H9 (cell line): ENCODE measurements around the gene DHX40. TPM values are rescaled to one million over a fixed set of nuclear protein-coding genes. Genes with fewer than 3 reads are reported as not detected.

Experiments used
- DNase-seq: peaks from one replicate; pipeline ENCODE4 v3.0.0-alpha.2; 2017
- H2AFZ ChIP-seq: one replicate; pipeline ENCODE4 v1.6.1; 2013; ENCODE audit warnings: mild to moderate bottlenecking, low read length, control low read depth, moderate library complexity
- H2AK5ac ChIP-seq: 2 replicates; pipeline ENCODE4 v1.6.1; 2013; ENCODE audit warnings: low read length, control low read depth, mixed read lengths; ENCODE audit not compliant: insufficient read length
- H2BK120ac ChIP-seq: one replicate; pipeline ENCODE4 v1.6.1; 2013; ENCODE audit warnings: low read depth, mild to moderate bottlenecking, low read length, control low read depth, inconsistent platforms; ENCODE audit not compliant: poor library complexity, severe bottlenecking
- H2BK12ac ChIP-seq: 2 replicates; pipeline ENCODE4 v1.6.1; 2013; ENCODE audit warnings: low read length, control low read depth, mixed read lengths, low read depth; ENCODE audit not compliant: insufficient read length
- H2BK15ac ChIP-seq: 2 replicates; pipeline ENCODE4 v1.6.1; 2013; ENCODE audit warnings: low read depth, low read length, control low read depth
- H2BK20ac ChIP-seq: one replicate; pipeline ENCODE4 v1.6.1; 2013; ENCODE audit warnings: low read depth, mild to moderate bottlenecking, low read length, control low read depth, inconsistent platforms; ENCODE audit not compliant: poor library complexity, severe bottlenecking
- H2BK5ac ChIP-seq: 2 replicates; pipeline ENCODE4 v1.6.1; 2013; ENCODE audit warnings: low read length, control low read depth, mixed read lengths; ENCODE audit not compliant: insufficient read length
- H3K14ac ChIP-seq: 2 replicates; pipeline ENCODE4 v1.6.1; 2013; ENCODE audit warnings: low read length, control low read depth; ENCODE audit not compliant: insufficient read depth
- H3K18ac ChIP-seq: 2 replicates; pipeline ENCODE4 v1.6.1; 2013; ENCODE audit warnings: low read depth, mild to moderate bottlenecking, mixed read lengths, low read length, control low read depth; ENCODE audit not compliant: insufficient read length
- H3K23ac ChIP-seq: 2 replicates; pipeline ENCODE4 v1.6.1; 2013; ENCODE audit warnings: low read length, control low read depth, mixed read lengths, low read depth; ENCODE audit not compliant: insufficient read length
- H3K23me2 ChIP-seq: 2 replicates; pipeline ENCODE4 v1.6.1; 2013; ENCODE audit warnings: low read depth, mild to moderate bottlenecking, mixed read lengths, low read length, control low read depth; ENCODE audit not compliant: insufficient read length, poor library complexity, severe bottlenecking
- H3K27ac ChIP-seq: 2 replicates; pipeline ENCODE4 v1.5.1; 2013; ENCODE audit warnings: low read length, control low read depth, mixed read lengths, low read depth; ENCODE audit not compliant: insufficient read length
- H3K27me3 ChIP-seq: 2 replicates; pipeline ENCODE4 v1.6.1; 2013; ENCODE audit warnings: low read length, control low read depth, inconsistent platforms; ENCODE audit not compliant: insufficient read depth
- H3K4ac ChIP-seq: 2 replicates; pipeline ENCODE4 v1.6.1; 2013; ENCODE audit warnings: low read depth, mild to moderate bottlenecking, control low read depth, inconsistent platforms, low read length, moderate library complexity
- H3K4me1 ChIP-seq: 2 replicates; pipeline ENCODE4 v1.6.1; 2013; ENCODE audit warnings: low read length, control low read depth, inconsistent platforms; ENCODE audit not compliant: insufficient read depth
- H3K4me2 ChIP-seq: 2 replicates; pipeline ENCODE4 v1.6.1; 2013; ENCODE audit warnings: low read length, control low read depth, mixed read lengths; ENCODE audit not compliant: insufficient read length, insufficient read depth
- H3K56ac ChIP-seq: 2 replicates; pipeline ENCODE4 v1.6.1; 2013; ENCODE audit warnings: low read depth, mild to moderate bottlenecking, mixed read lengths, low read length, control low read depth; ENCODE audit not compliant: insufficient read length
- H3K79me1 ChIP-seq: 2 replicates; pipeline ENCODE4 v1.6.1; 2013; ENCODE audit warnings: low read depth, mild to moderate bottlenecking, moderate library complexity, low read length, control low read depth, inconsistent platforms; ENCODE audit not compliant: insufficient read depth, poor library complexity, severe bottlenecking
- H3K79me2 ChIP-seq: 2 replicates; pipeline ENCODE4 v1.6.1; 2013; ENCODE audit warnings: low read length, control low read depth, inconsistent platforms; ENCODE audit not compliant: insufficient read depth
- H3K9ac ChIP-seq: 2 replicates; pipeline ENCODE4 v1.6.1; 2013; ENCODE audit warnings: low read length, control low read depth, mixed read lengths; ENCODE audit not compliant: insufficient read length; ENCODE audit errors: extremely low read depth
- H3K9me3 ChIP-seq: one replicate; pipeline ENCODE4 v1.6.1; 2013; ENCODE audit warnings: low read depth, low read length, inconsistent platforms; ENCODE audit not compliant: control insufficient read depth
- H3T11ph ChIP-seq: one replicate; pipeline ENCODE4 v1.6.1; 2013; ENCODE audit warnings: mild to moderate bottlenecking, low read length, control low read depth, inconsistent platforms
- H4K20me1 ChIP-seq: one replicate; pipeline ENCODE4 v1.6.1; 2013; ENCODE audit not compliant: control insufficient read depth, insufficient read length, insufficient read depth
- H4K5ac ChIP-seq: 2 replicates; pipeline ENCODE4 v1.6.1; 2013; ENCODE audit warnings: low read depth, mild to moderate bottlenecking, mixed read lengths, low read length, control low read depth; ENCODE audit not compliant: insufficient read length
- H4K8ac ChIP-seq: replicated peaks from 2 replicates; pipeline ENCODE4 v1.6.1; 2013; ENCODE audit warnings: low read length, control low read depth, mixed read lengths, low read depth; ENCODE audit not compliant: insufficient read length
- H4K91ac ChIP-seq: 2 replicates; pipeline ENCODE4 v1.6.1; 2013; ENCODE audit warnings: low read depth, mild to moderate bottlenecking, moderate library complexity, mixed read lengths, low read length, control low read depth; ENCODE audit not compliant: insufficient read length
- H3K27ac Mint-ChIP-seq, 3 experiments: 2 replicates in 2 of 3; 3 replicates in 1 of 3; pipeline ENCODE4 v1.8.0; 2020 to 2021; ENCODE audit warnings: mixed read lengths in 3 of 3, mild to moderate bottlenecking in 1 of 3, moderate library complexity in 1 of 3
- H3K27me3 Mint-ChIP-seq: 2 replicates; pipeline ENCODE4 v1.8.0; 2021; ENCODE audit warnings: low read depth, mild to moderate bottlenecking, moderate library complexity, mixed read lengths
- H3K36me3 Mint-ChIP-seq, 3 experiments: 2 replicates in 2 of 3; 3 replicates in 1 of 3; pipeline ENCODE4 v1.8.0; 2020 to 2021; ENCODE audit warnings: low read depth in 3 of 3, mixed read lengths in 3 of 3; ENCODE audit not compliant: insufficient read depth in 1 of 3
- H3K4me1 Mint-ChIP-seq, 2 experiments: 2 replicates each; pipeline ENCODE4 v1.8.0; 2020; ENCODE audit warnings: mixed read lengths in 2 of 2
- H3K4me3 Mint-ChIP-seq, 2 experiments: 2 replicates in 1 of 2; 3 replicates in 1 of 2; pipeline ENCODE4 v1.8.0; 2020 to 2021; ENCODE audit warnings: mild to moderate bottlenecking in 2 of 2, mixed read lengths in 2 of 2, moderate library complexity in 1 of 2
- H3K9me3 Mint-ChIP-seq, 2 experiments: 2 replicates in 1 of 2; 3 replicates in 1 of 2; pipeline ENCODE4 v1.8.0; 2020; ENCODE audit warnings: mild to moderate bottlenecking in 2 of 2, mixed read lengths in 2 of 2, moderate library complexity in 1 of 2
- WGBS: extraction: QIAGEN DNeasy Blood & Tissue Kit; methylation state at CpG from one replicate; pipeline ENCODE4 v1.1.7; 2013; ENCODE audit warnings: missing lambda C conversion rate, low lambda C conversion rate, mixed read lengths; ENCODE audit not compliant: insufficient read length; ENCODE audit errors: extremely low coverage; 5-methylcytosine and 5-hydroxymethylcytosine counted together
- total RNA-seq: library from RNA; stranded (reverse); gene quantifications from 2 replicates; pipeline ENCODE4 v1.2.1, GENCODE V29; 2021
- TF ChIP-seq, protein P1 (sequence below): fragments of 200-600 bp; sonication (generic); conservative IDR thresholded peaks from 3 replicates; pipeline ENCODE4 v1.8.0; 2021; ENCODE audit warnings: antibody characterized with exemption, mild to moderate bottlenecking

Gene DHX40
- total RNA-seq, 1 experiment from 2014 or later = 28.8 TPM

DNA sequence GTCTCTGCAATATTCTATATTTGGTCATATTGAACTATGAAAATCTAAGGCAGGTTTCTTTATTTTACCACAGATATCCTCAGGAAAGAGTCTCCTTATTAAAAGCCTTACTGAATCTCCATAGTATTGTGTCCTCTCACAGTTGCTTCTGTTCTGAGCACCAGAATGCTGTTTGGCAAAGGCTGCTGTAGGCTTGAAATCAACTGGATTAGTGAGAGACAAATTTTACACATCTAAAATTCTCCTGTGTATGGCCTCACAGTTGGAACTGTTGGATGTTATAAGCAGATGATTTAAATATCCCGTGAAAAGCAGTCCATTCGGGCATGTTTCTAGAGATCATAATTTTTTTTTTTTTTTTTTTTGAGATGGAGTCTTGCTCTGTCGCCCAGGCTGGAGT is 63.8 kb downstream of the DHX40 start:
- Histone ChIP-seq H4K5ac (no peak overlapping the region), H4K91ac (no peak overlapping the region), H3K9ac (no peak overlapping the region), H4K8ac (no peak overlapping the region), H3K23ac (no peak overlapping the region), H3K4ac (no peak overlapping the region), H2BK12ac (no peak overlapping the region), H2AFZ (no peak overlapping the region), H3K4me1 (no peaks in the 10 kb centered on the region; the same call in 1 of the 2 replicates), H2BK15ac (no peak overlapping the region), H3K79me2 (peaks cover 69% of the 10 kb centered on the region), H3K14ac (no peak overlapping the region), H2BK120ac (no peak overlapping the region), H3K27ac (no peak overlapping the region), H2BK20ac (no peak overlapping the region), H3K56ac (no peak overlapping the region), H3T11ph (no peak overlapping the region), H3K27me3 (no peaks in the 10 kb centered on the region), H3K79me1 (peaks cover 3% of the 10 kb centered on the region), H3K4me2 (no peak overlapping the region), H2BK5ac (no peak overlapping the region), H4K20me1 (no peaks in the 10 kb centered on the region), H3K23me2 (no peaks in the 10 kb centered on the region), H2AK5ac (no peak overlapping the region), H3K9me3 (no peaks in the 10 kb centered on the region), H3K18ac (no peak overlapping the region)
- no peak for DNase-seq
- H3K9me3 Mint-ChIP-seq = no peaks in the 10 kb centered on the region; a peak in 1 of 5 replicates
- WGBS = no CpG with 5 or more reads among the region's 3 CpGs
- H3K36me3 Mint-ChIP-seq = peaks cover 13 to 20% (median 15%) of the 10 kb centered on the region in 3 experiments; a peak in 6 of 7 replicates
- H3K4me1 Mint-ChIP-seq = peaks cover 6 to 7% of the 10 kb centered on the region in 2 experiments; a peak in 2 of 4 replicates
- H3K27ac Mint-ChIP-seq = no peak overlapping the region
- TF ChIP-seq, protein P1, sequence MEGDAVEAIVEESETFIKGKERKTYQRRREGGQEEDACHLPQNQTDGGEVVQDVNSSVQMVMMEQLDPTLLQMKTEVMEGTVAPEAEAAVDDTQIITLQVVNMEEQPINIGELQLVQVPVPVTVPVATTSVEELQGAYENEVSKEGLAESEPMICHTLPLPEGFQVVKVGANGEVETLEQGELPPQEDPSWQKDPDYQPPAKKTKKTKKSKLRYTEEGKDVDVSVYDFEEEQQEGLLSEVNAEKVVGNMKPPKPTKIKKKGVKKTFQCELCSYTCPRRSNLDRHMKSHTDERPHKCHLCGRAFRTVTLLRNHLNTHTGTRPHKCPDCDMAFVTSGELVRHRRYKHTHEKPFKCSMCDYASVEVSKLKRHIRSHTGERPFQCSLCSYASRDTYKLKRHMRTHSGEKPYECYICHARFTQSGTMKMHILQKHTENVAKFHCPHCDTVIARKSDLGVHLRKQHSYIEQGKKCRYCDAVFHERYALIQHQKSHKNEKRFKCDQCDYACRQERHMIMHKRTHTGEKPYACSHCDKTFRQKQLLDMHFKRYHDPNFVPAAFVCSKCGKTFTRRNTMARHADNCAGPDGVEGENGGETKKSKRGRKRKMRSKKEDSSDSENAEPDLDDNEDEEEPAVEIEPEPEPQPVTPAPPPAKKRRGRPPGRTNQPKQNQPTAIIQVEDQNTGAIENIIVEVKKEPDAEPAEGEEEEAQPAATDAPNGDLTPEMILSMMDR = no peak
- no peak overlapping the region for H3K4me3 Mint-ChIP-seq
- no peaks in the 10 kb centered on the region for H3K27me3 Mint-ChIP-seq
